Omental fat pad (tissue), 4 donors: Measurements from ENCODE around the gene ALK. TPM values are rescaled to one million over a fixed set of nuclear protein-coding genes. Genes with fewer than 3 reads are reported as not detected.

Source experiments
- ATAC-seq: fragments of 150-250 bp; one replicate; pipeline ENCODE4 v1.9.1; 2016; ENCODE audit warnings: mild to moderate bottlenecking, moderate library complexity; ENCODE audit not compliant: low FRiP score
- DNase-seq: peaks from one replicate; pipeline ENCODE4 v3.0.0-alpha.2; 2019; ENCODE audit warnings: low spot score
- total RNA-seq, 4 donors: library from RNA; depleted of rRNA; stranded (reverse); fragments of >200 nt; gene quantifications; one replicate each; pipeline ENCODE4 v1.1.0, GENCODE V29; 2016
- TF ChIP-seq, protein P1 (sequence below), 3 donors: fragments of 450-650 bp; IDR thresholded peaks; one replicate each; pipeline ENCODE4 v1.5.1; 2016 to 2017; ENCODE audit warnings: antibody characterized with exemption in 3 of 3, mild to moderate bottlenecking in 3 of 3, moderate library complexity in 2 of 3

ALK gene
- total RNA-seq, 4 donors from 2014 or later: 0.12 to 2.2 (median 0.44) TPM; not detected in 1

DNA sequence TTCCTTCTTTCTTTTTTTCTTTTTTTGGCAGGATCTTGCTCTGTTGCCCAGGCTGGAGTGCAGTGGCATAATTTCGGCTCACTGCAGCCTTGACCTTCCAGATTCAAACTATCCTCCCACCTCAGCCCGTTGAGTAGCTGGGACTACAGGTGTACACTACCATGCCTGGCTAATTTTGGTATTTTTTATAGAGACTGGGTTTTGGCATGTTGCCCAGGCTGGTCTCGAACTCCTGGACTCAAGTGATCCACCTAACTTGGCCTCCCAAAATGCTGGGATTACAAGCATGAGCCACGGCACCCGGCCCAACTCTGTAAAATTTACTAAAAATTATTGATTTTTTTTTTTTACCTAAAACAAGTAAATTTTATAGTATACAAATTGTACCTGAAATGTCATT is 360.8 kb downstream of the ALK start:
- TF ChIP-seq, protein P1, sequence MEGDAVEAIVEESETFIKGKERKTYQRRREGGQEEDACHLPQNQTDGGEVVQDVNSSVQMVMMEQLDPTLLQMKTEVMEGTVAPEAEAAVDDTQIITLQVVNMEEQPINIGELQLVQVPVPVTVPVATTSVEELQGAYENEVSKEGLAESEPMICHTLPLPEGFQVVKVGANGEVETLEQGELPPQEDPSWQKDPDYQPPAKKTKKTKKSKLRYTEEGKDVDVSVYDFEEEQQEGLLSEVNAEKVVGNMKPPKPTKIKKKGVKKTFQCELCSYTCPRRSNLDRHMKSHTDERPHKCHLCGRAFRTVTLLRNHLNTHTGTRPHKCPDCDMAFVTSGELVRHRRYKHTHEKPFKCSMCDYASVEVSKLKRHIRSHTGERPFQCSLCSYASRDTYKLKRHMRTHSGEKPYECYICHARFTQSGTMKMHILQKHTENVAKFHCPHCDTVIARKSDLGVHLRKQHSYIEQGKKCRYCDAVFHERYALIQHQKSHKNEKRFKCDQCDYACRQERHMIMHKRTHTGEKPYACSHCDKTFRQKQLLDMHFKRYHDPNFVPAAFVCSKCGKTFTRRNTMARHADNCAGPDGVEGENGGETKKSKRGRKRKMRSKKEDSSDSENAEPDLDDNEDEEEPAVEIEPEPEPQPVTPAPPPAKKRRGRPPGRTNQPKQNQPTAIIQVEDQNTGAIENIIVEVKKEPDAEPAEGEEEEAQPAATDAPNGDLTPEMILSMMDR (IDR thresholded peaks at IDR 0.05): no peak
- no peak for DNase-seq
- no peak for ATAC-seq

DNA sequence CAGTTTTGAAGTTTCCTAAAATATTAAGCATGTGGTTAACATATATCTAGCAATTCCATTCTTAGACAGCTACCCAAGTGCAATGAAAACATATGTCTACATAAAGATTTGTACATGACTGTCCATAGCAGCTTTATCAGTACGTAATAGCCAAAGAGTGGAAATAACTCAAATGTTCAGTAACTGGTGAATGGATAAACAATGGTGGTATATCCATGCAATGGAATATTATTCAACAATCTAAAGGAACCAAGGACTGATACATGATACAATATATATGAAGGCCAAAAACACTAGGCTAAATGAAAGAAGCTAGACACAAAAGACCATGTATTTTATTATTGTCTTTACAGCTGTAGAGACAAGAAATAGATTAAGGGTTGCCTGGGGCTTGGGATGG is 361.4 kb downstream of the ALK start:
- TF ChIP-seq, protein P1 (IDR thresholded peaks at IDR 0.05): no peak
- DNase-seq (no peak), ATAC-seq (no peak)

DNA sequence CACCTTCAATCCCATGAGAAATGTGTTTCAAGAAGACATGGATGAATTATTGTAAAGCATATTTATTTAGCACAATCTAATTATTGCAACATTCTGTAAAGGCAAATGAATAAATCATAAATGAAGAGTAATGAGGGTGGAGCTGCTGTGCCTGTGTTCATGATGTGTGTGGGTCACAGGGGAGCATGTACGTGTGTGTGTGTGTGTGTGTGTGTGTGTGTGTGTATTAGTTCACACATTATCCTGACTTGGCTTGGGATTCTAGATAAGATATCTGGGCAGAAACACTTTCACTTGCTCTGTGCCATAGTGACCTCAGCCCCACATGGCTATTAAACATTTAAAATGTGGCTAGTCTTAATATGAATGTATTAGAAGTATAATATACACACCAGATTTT is 361.8 kb downstream of the ALK start:
- TF ChIP-seq, protein P1 (IDR thresholded peaks at IDR 0.05): no peak
- DNase-seq (no peak), ATAC-seq (no peak)

DNA sequence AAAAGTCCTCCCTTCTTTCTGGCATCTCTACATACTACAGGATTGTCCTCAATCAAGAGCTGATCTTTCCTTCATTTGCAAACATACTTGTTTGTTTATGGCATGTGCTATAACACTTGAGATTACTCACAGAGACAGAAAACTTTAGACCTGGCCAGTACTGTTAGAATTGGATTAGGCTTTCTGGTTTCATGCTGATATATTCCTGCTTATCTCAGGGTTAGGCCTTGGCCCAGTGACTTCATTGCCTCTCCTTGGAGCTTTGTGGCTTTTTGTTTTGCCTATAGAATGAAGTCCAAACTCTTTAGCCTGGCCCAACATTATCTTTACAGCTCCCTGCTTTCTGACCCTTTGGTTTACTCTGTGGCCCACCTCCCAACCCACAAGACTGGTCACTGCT is 363.3 kb downstream of the ALK start:
- TF ChIP-seq, protein P1 (IDR thresholded peaks at IDR 0.05): no peak
- no peak for ATAC-seq
- no peak for DNase-seq

DNA sequence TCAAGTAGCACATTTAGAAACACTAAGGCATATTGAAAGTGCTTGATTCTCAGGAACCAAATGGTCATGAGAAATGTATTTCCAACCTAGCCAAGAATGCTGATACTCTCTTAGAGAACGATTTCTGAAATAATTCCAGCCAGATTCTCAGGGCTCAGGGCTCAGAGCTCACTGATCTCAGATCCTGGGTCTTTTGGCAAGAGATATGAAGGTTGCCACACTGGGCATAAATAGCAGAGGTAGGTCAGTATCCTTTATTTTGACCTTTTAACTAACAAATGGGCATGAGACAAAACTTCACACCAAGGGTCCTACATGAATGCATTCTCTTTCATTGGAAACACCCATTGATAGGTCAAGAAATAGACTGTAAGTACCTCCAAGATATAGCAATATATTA is 364.1 kb downstream of the ALK start:
- ATAC-seq (no peak), DNase-seq (no peak)
- TF ChIP-seq, protein P1 (IDR thresholded peaks at IDR 0.05): no peak

DNA sequence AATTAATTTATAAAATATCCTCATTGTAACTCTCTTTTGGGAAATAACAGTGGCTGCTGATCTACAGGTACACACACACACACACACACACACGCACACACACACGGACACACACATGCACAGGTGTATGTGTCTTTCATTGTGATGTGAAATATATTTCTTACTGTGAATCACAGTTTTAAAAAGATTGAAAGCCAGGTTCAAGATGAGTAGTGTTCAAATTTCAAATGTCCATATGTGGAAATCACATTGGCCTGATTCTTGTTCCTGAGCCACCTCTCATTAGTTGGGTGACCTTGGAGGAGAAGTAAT is 372.4 kb downstream of the ALK start:
- TF ChIP-seq, protein P1 (IDR thresholded peaks at IDR 0.05): no peak
- no peak for DNase-seq

DNA sequence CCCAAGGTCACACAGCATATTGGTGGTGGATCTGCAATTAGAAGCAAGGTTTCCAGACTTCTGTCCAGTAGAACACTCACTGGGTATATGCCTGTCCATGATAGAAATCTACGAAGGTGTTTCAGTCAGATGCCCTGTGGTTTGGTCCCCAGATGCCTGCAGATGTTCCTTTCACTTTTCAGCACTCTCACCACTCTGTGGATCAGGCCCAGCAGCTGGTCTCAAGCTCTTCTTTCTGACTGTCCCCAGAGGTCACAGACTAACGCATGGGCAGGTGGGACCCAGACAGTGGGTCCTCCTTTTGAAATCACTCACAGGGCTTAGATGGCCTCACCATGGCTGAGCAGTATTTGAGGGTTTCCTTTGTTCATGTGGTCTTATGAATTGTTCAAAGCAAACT is 376.5 kb downstream of the ALK start:
- ATAC-seq (no peak), DNase-seq (no peak)
- TF ChIP-seq, protein P1 (IDR thresholded peaks at IDR 0.05): no peak

More for the DNA sequence above, 372.4 kb downstream of the ALK start:
- no peak for ATAC-seq
